Left ventricle myocardium inferior (tissue), 1 donor: Measurements from ENCODE around the gene FRAT2. TPM values are rescaled to one million over a fixed set of nuclear protein-coding genes. Genes with fewer than 3 reads are reported as not detected.
A peak's percentile ranks its signal among the peaks of the same experiment; 100 is the strongest.
"Not testable (repeated sequence)": the region's sequence is repeated elsewhere in the genome, so short reads cannot be mapped to it uniquely, and the experiment has no call there.

Experiments
- DNase-seq: peaks from one replicate; pipeline ENCODE4 v3.0.0-alpha.2; 2020
- H3K27ac ChIP-seq: fragments of 200-600 bp; replicated peaks from 2 replicates; pipeline ENCODE4 v1.8.0; 2021
- H3K27me3 ChIP-seq: fragments of 200-600 bp; 2 replicates; pipeline ENCODE4 v1.8.0; 2021; ENCODE audit warnings: low read depth
- H3K36me3 ChIP-seq: fragments of 200-600 bp; 2 replicates; pipeline ENCODE4 v1.8.0; 2021
- H3K4me1 ChIP-seq: fragments of 200-600 bp; 2 replicates; pipeline ENCODE4 v1.8.0; 2021
- H3K4me3 ChIP-seq: fragments of 200-600 bp; 2 replicates; pipeline ENCODE4 v1.8.0; 2021; ENCODE audit warnings: mild to moderate bottlenecking, moderate library complexity
- H3K9me3 ChIP-seq: fragments of 200-600 bp; replicated peaks from 2 replicates; pipeline ENCODE4 v1.8.0; 2021
- intact Hi-C: fragments of 100-400 bp; cut with micrococcal nuclease; formaldehyde crosslinking; loops from one replicate; pipeline ENCODE4 v1.11.0; 2022
- total RNA-seq: library from RNA; stranded (reverse); fragmentation: NEBNext Ultra II Directional; extraction: Animal tissue kit (Norgen Biotek cat#: 25700); gene quantifications from one replicate; pipeline ENCODE4 v1.2.1, GENCODE V29; 2021
- TF ChIP-seq, protein P1 (sequence below): fragments of 200-600 bp; IDR thresholded peaks from 2 replicates; pipeline ENCODE4 v1.8.0; 2021; ENCODE audit warnings: antibody characterized with exemption, mild to moderate bottlenecking, borderline replicate concordance
- donor health status: DM: no; HTN: yes; CAD: no; lungs with severe emphysema.

The FRAT2 gene
- total RNA-seq, 1 donor from 2014 or later = 5.9 TPM

DNA sequence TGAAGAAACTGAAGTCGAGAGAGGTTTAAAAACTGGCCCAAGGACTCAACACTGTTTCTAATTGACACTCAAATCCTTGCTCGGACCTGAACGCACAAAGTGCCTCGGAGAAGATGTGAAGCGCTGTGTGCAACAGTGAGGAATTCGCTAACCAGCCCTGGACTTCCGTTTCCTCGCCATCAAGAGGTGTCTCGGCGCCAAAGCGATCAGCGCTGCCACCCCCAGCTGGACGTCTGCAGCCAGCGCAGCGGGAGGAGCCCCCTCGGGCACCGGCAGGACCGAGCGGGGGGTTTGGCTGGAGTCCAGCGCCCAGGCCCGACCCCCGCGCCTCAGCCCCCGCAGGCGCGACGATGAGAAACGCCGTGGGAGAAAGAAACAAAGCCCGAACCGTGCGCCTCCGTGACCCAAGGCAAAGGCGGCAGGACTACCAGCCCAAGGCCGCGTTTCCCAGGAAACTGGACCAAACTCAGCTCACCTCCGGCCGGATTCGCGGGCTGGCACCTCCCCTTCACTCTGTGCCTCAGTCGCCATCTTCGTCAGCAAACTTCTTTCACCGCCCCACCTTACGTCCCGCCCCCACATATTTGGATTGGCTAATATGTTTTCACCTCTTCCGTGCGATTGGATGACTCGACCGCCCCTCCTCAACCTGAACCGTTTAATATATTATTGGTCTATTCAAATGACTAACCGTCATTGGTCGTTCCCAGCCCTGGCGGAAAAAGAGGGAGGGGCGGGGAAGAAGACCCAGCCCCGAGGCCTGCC lies 42.2 kb downstream of the FRAT2 start, which contains the start of gene ARHGAP19:
TSS of gene ARHGAP19 (minus strand) at position 541 of the 765 bp plus-strand sequence. CDS start at position 531, 10 bp downstream.
- intact Hi-C loops = no loop called here
- DNase-seq = peak; percentile 93
- TF ChIP-seq, protein P1, sequence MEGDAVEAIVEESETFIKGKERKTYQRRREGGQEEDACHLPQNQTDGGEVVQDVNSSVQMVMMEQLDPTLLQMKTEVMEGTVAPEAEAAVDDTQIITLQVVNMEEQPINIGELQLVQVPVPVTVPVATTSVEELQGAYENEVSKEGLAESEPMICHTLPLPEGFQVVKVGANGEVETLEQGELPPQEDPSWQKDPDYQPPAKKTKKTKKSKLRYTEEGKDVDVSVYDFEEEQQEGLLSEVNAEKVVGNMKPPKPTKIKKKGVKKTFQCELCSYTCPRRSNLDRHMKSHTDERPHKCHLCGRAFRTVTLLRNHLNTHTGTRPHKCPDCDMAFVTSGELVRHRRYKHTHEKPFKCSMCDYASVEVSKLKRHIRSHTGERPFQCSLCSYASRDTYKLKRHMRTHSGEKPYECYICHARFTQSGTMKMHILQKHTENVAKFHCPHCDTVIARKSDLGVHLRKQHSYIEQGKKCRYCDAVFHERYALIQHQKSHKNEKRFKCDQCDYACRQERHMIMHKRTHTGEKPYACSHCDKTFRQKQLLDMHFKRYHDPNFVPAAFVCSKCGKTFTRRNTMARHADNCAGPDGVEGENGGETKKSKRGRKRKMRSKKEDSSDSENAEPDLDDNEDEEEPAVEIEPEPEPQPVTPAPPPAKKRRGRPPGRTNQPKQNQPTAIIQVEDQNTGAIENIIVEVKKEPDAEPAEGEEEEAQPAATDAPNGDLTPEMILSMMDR = no peak
- Histone ChIP-seq H3K4me3 (peak within 1 kb of the TSS; percentile 97), H3K9me3 (no peaks in the 10 kb centered on the region), H3K4me1 (peaks cover 16% of the 10 kb centered on the region), H3K27me3 (no peaks in the 10 kb centered on the region), H3K27ac (peak within 1 kb of the TSS; percentile 97), H3K36me3 (peaks cover 9% of the 10 kb centered on the region)

DNA sequence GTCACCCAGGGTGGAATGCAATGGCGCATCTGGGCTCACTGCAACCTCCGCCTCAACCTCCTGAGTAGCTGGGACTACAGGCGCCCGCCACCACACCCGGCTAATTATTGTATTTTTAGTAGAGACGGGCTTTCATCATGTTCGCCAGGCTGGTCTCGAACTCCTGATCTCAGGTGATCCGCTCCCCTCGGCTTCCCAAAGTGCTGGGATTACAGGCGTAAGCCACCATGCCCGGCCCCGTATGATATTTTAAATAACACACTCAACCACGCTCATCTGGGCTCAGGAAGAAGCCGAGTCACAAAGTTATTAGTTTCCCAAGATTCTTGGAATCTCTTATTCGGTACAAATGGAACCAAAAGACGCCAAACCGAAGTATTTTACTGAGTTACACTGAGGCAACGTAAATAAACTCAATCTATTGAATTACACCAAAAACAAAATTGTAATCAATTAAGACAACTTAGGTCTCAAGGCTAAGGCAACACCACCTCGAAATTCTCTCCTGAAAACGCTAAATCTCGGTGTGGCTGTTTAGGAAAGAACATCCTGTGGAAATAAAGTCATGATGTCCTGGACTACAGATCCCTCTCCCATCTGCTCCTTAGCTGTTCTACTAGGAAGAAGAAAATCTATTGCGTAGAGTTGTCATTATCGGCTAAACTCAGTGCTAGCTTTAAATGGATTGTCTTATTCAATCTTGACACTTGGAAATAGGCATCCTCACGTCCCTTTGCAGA lies 43.0 kb downstream of the FRAT2 start:
- Histone ChIP-seq H3K27ac (peak overlapping the region; percentile 97), H3K9me3 (no peaks in the 10 kb centered on the region), H3K4me1 (peaks cover 16% of the 10 kb centered on the region), H3K36me3 (peaks cover 15% of the 10 kb centered on the region), H3K27me3 (no peaks in the 10 kb centered on the region), H3K4me3 (peak overlapping the region; percentile 97)
- DNase-seq = no peak
- TF ChIP-seq, protein P1 = no peak
- intact Hi-C loops = no loop called here

DNA sequence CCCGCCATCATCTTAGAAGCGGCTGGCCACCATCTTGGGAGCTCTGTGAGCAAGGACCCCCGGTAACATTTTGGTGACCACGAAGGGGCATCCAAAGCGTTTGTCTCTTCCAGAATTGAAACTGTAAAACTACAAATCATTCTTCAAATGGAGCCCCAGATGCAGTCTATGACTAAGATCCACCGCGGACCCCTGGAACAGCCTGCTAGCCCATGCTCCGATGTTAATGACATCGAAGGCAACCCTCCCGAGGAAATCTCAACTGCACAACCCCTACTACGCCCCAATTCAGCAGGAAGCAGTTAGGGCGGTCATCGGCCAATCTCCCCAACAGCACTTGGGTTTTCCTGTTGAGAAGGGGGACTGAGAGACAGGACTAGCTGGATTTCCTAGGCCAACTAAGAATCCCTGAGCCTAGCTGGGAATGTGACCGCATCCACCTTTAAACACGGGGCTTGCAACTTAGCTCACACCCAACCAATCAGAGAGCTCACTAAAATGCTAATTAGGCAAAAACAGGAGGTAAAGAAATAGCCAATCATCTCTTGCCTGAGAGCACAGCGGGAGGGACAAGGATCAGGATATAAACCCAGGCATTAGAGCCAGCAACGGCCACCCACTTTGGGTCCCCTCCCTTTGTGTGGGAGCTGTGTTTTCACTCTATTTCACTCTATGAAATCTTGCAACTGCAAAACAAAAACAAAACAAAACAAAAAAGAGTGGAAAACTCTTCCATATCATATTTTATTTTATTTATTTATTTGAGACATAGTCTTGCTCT lies 43.8 kb downstream of the FRAT2 start:
- Histone ChIP-seq H3K4me3 (peak overlapping the region; percentile 97), H3K4me1 (peaks cover 16% of the 10 kb centered on the region), H3K36me3 (peaks cover 15% of the 10 kb centered on the region)
- DNase-seq, intact Hi-C loops, H3K27me3 ChIP-seq, H3K27ac ChIP-seq, H3K9me3 ChIP-seq: not testable (repeated sequence)

DNA sequence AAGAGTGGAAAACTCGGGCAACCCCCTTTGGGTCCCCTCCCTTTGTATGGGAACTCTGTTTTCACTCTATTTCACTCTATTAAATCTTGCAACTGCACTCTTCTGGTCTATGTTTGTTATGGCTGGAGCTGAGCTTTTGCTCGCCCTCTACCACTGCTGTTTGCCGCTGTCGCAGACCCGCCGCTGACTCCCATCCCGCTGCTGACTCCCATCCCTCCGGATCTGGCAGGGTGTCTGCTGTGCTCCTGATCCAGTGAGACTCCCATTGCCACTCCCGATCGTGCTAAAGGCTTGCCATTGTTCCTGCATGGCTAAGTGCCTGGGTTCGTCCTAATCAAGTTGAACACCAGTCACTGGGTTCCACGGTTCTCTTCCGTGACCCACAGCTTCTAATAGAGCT lies 44.5 kb downstream of the FRAT2 start:
- H3K9me3 ChIP-seq, intact Hi-C loops, DNase-seq: not testable (repeated sequence)

More for the DNA sequence above, 44.5 kb downstream of the FRAT2 start:
- H3K36me3 ChIP-seq = peaks cover 15% of the 10 kb centered on the region
- not testable (repeated sequence) for H3K4me3 ChIP-seq, H3K27ac ChIP-seq, H3K27me3 ChIP-seq
- peaks cover 16% of the 10 kb centered on the region for H3K4me1 ChIP-seq

Other genes starting within 250 kb of the FRAT2 start
- 0.08 TPM for gene SLIT1, start 148.8 kb downstream of the FRAT2 start, total RNA-seq
- gene ARHGAP19, start 42.1 kb downstream of the FRAT2 start, total RNA-seq = 4.2 TPM
- 4.2 TPM for gene FRAT1, start 15.5 kb downstream of the FRAT2 start, total RNA-seq
- 15.2 TPM for gene RRP12, start 66.6 kb upstream of the FRAT2 start, total RNA-seq
- 233 TPM for gene PGAM1, start 91.5 kb upstream of the FRAT2 start, total RNA-seq
- gene EXOSC1, start 111.3 kb upstream of the FRAT2 start, total RNA-seq = 14.9 TPM
- 17.8 TPM for gene ZDHHC16, start 111.4 kb upstream of the FRAT2 start, total RNA-seq
- gene MMS19, start 163.7 kb upstream of the FRAT2 start, total RNA-seq = 42.7 TPM
- gene UBTD1, start 164.2 kb upstream of the FRAT2 start, total RNA-seq = 17.1 TPM
- gene ANKRD2, start 238.1 kb upstream of the FRAT2 start, total RNA-seq = 969 TPM
- gene HOGA1, start 249.7 kb upstream of the FRAT2 start, total RNA-seq = 47.1 TPM